Measurements from ENCODE around the gene GNAT2.

GNAT2 gene

DNA sequence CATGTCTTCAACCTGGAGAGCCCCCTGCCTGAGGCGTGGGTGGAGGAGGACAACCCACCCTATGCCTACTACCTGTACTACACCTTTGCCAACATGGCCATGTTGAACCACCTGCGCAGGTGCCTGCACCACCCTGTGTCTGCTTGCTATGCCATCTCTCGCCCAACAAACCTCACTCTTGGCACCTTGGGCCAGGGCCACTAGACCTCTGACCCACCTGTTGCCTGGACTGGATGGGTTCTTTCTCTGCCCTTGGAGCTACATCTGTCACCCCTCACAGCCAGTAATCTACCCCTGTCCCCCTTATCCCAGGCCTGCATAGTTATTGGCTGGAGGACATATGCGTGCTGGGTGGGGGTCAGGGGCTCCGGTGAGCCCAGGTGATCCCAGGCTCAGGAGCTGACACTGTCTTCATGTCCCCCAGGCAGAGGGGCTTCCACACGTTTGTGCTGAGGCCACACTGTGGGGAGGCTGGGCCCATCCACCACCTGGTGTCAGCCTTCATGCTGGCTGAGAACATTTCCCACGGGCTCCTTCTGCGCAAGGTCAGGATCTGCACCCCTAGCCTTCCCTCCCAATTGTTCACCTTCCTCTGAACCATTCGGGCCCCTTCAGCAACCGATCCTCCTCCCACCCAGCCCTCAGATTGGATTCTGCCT is 10.1 kb upstream of the GNAT2 start:
- in situ Hi-C loops (cut with MboI; ENCODE audit: low sequenced_read_pairs): loop anchor here (10.0 kb wide), 1 partner anchor 85 kb away; the partner anchor contains the start of gene GNAI3

DNA sequence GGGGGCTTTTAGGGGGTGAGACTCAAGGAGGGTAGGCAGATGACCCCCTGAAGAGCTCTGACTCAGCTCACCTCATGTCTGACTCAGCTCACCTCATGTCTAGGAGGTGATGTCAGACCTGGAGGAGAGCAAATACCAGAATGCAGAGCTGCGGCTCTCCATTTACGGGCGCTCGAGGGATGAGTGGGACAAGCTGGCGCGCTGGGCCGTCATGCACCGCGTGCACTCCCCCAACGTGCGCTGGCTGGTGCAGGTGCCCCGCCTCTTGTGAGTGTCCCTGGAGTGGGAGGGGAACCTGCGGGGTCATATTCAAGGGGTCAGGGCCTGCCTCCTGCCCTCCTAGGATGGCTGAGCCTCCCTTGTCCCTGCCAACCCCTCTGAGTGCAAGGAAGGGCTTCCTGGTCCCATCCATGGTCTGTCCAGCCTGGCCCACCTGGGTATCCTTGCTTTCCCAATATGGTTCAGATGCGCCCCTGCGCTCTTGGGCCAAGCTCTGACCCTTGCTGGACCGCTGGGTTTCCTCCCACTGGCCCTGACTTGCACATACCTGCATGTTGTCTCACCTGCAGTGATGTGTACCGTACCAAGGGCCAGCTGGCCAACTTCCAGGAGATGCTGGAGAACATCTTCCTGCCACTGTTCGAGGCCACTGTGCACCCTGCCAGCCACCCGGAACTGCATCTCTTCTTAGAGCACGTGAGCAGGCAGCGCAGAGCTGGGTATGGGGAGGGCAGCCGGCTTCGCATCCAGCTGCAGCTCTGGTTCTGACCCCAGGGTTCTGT is 9.3 kb upstream of the GNAT2 start:
- in situ Hi-C loops (cut with MboI; ENCODE audit: low sequenced_read_pairs): loop anchor here (10.0 kb wide), 1 partner anchor 84 kb away; the partner anchor contains the start of gene GNAI3

DNA sequence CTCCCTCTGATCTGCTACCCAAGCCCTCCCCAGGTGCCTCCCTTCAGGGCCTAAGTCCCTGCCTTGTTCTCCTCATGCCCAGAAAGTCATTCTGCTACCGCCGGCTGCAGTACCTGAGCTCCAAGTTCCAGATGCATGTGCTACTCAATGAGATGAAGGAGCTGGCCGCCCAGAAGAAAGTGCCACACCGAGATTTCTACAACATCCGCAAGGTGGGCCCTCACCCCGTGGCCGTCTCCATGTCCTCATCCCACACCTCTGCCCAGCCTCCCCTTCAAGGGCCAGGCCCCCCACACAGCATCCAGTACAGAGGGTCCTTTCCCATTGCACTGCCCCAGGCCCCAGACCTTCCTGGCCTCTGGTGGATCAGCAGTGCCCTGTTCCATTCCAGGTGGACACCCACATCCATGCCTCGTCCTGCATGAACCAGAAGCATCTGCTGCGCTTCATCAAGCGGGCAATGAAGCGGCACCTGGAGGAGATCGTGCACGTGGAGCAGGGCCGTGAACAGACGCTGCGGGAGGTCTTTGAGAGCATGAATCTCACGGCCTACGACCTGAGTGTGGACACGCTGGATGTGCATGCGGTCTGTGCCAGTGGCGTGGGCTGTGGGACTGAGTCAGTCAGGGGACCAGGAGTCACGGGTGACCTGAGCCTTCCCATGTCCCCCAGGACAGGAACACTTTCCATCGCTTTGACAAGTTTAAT is 8.4 kb upstream of the GNAT2 start:
- in situ Hi-C loops (cut with MboI; ENCODE audit: low sequenced_read_pairs): loop anchor here (10.0 kb wide), 1 partner anchor 83 kb away; the partner anchor contains the start of gene GNAI3

GRCh38 chr1:109626682-109627408 is 7.4 kb upstream of the GNAT2 start:
- in situ Hi-C loops (cut with MboI; ENCODE audit: low sequenced_read_pairs): loop anchor here (10.0 kb wide), 1 partner anchor 82 kb away; the partner anchor contains the start of gene GNAI3

GRCh38 chr1:109625601-109626560 is 6.5 kb upstream of the GNAT2 start:
- in situ Hi-C loops (cut with MboI; ENCODE audit: low sequenced_read_pairs): loop anchor here (10.0 kb wide), 1 partner anchor 81 kb away; the partner anchor contains the start of gene GNAI3

DNA sequence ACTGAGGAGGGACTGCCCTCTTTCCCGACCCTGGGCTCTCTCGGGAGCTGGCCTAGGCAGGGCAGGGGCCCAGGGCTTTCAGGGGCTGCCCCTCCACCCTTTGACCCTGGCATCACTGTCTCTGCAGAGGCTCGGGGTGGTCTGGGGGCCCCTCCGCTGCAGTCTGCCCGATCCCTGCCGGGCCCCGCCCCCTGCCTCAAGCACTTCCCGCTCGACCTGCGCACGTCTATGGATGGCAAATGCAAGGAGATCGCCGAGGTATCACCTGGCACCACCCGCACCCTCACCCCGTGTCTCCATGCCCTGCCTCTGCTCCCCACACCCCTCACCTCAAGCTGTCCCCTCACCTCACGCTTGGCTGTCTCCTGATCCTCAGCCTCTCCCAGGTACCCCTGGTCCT is 5.8 kb upstream of the GNAT2 start:
- in situ Hi-C loops (cut with MboI; ENCODE audit: low sequenced_read_pairs): loop anchor here (10.0 kb wide), 1 partner anchor 80 kb away; the partner anchor contains the start of gene GNAI3

- in situ Hi-C loops (cut with MboI; ENCODE audit: low sequenced_read_pairs): loop anchor here (10.0 kb wide), 1 partner anchor 80 kb away; the partner anchor contains the start of gene GNAI3
Measured at GRCh38 chr1:109624201-109625010, 5.0 kb upstream of the GNAT2 start.

GRCh38 chr1:109623601-109624161 is 4.3 kb upstream of the GNAT2 start:
- in situ Hi-C loops (cut with MboI; ENCODE audit: low sequenced_read_pairs): loop anchor here (10.0 kb wide), 1 partner anchor 79 kb away; the partner anchor contains the start of gene GNAI3

DNA sequence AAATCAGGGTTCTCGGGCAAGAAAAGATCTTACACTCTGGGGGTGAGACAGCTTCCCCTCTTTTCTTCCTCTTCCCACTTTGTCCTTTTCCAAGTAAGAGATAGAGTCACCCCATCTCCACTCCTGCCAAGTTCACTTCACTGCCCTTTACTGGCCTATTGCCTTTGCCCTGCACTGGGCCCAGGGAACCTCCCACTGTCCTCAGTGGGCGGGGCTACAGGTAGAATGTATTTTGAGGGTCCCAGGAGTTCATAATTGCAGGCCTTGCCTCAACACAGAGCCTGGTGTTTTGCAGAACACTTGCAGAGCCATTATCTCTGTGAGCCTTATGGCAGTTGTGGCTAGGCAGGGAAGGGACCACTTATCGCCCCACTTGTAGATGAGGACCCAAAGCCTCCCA is 3.5 kb upstream of the GNAT2 start:
- in situ Hi-C loops (cut with MboI; ENCODE audit: low sequenced_read_pairs): loop anchor here (10.0 kb wide), 1 partner anchor 78 kb away; the partner anchor contains the start of gene GNAI3

DNA sequence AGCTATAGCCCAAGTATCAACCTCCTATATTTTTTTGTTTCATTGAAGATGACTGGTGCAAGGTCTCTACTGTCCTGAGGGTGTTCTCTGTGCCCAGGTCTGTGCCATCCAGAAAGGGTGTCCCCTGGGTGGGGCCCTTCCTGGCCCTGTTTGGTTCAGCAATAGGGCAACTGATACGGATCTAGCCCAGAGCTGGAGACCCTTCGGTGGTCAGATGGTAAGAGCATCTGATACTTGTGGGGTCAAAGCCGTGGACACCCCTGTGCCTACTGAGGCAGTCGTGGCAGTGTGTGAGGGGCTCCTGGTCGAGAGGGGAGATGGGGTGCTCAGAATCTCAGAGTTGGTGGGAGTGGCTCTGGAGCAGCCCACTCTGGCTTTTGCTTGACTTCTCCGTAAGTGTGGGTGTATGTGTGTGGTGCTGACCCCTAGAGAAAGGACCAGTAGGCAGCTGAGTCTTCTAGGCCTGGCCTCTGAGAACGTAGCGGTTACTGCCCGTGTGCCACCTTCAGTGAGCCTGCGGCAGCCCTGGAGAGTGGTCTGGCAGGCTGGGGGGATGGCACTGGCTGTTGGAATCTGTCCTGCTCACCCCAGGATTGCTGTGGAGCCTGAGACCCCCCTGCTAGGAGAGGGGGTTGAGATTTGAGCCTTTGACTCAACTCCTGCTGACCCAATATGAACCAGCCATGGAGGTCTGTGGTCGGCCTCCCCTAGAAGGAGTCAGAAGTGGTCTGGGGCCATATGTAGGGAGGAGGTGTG is 2.9 kb upstream of the GNAT2 start:
- in situ Hi-C loops (cut with MboI; ENCODE audit: low sequenced_read_pairs): loop anchor here (10.0 kb wide), 1 partner anchor 78 kb away; the partner anchor contains the start of gene GNAI3

DNA sequence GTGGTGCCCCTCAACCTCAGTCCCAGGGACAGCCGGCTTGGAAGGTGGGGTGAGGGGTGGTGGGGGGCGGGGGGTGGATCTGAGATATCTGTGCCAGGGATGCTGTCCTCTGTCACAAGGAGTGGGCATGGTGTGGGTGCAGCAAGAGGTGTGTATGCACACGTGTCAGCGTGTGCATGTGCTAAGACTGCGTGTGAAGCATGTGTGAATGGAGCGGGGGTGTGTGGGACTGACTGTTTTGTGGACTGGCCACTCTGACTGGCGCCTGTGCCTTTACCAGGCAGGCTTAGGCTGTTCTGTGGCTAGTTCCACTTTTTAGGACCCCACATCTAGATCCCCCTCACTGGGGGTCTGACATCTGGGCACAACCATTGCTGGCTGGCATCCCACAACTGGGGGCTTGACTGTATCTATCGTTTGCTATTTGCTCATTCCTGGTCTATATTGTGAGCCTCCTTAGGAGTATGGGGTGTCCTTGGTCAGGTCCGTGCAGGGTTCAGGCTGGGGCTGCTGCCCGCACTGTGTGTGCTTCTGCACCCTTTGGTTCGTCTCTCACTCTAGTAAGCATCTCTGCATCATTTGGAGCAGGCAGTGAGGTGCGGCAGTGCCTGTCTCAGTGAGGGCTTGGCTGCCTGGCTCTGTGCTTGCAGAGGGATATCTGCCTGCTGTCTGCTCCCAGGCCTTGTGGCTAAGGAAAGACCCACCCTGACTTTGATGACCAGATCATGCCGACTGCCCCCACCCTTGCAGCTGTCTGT is 2.1 kb upstream of the GNAT2 start:
- in situ Hi-C loops (cut with MboI; ENCODE audit: low sequenced_read_pairs): loop anchor here (10.0 kb wide), 1 partner anchor 77 kb away; the partner anchor contains the start of gene GNAI3

GRCh38 chr1:109620841-109621286 is 1.4 kb upstream of the GNAT2 start:
- in situ Hi-C loops (cut with MboI; ENCODE audit: low sequenced_read_pairs): loop anchor here (10.0 kb wide), 1 partner anchor 76 kb away; the partner anchor contains the start of gene GNAI3

GRCh38 chr1:109620401-109620791 is 980 bp upstream of the GNAT2 start:
- in situ Hi-C loops (cut with MboI; ENCODE audit: low sequenced_read_pairs): loop anchor here (10.0 kb wide), 1 partner anchor 76 kb away; the partner anchor contains the start of gene GNAI3

GRCh38 chr1:109618661-109619575 is 498 bp downstream of the GNAT2 start:
- in situ Hi-C loops (cut with MboI; ENCODE audit: low sequenced_read_pairs): no loop called here

- in situ Hi-C loops (cut with MboI; ENCODE audit: low sequenced_read_pairs): no loop called here
Measured at GRCh38 chr1:109617291-109617801, 2.1 kb downstream of the GNAT2 start.

Data from HL-60/S4 treated with retinoic acid at 250 ng/mL for 4 days and 3 days (cell line).